Activated CD4-positive, alpha-beta T cell treated with anti-CD3 and anti-CD28 coated beads, Interleukin-2, amount 10 ng/mL, durations not matched to agents 7 days and 5 days (primary cell): ENCODE measurements around the gene ANKRD13C. TPM values are rescaled to one million over a fixed set of nuclear protein-coding genes. Genes with fewer than 3 reads are reported as not detected.
"Not testable (repeated sequence)": the region's sequence is repeated elsewhere in the genome, so short reads cannot be mapped to it uniquely, and the experiment has no call there.

Source experiments
- CTCF ChIA-PET: fragments of 350-600 bp; sonication (Branson Sonifier 250); formaldehyde crosslinking; loops from one replicate; lab custom pipeline; 2021; ENCODE audit warnings: antibody characterized with exemption; lab: Charles Lee
- POLR2A ChIA-PET: fragments of 350-600 bp; sonication (Branson Sonifier 250); formaldehyde crosslinking; loops from one replicate; lab custom pipeline; 2021; ENCODE audit warnings: antibody characterized with exemption; lab: Charles Lee
- DNase-seq: peaks from one replicate; pipeline ENCODE4 v3.0.0-alpha.2; 2020
- H3K27ac Mint-ChIP-seq: one replicate; pipeline ENCODE4 v1.8.0; 2021; ENCODE audit warnings: mild to moderate bottlenecking, moderate library complexity, mixed read lengths
- H3K27me3 Mint-ChIP-seq: one replicate; pipeline ENCODE4 v1.8.0; 2021; ENCODE audit warnings: mixed read lengths
- H3K36me3 Mint-ChIP-seq: one replicate; pipeline ENCODE4 v1.8.0; 2021; ENCODE audit warnings: low read depth, mixed read lengths
- H3K4me1 Mint-ChIP-seq: one replicate; pipeline ENCODE4 v1.8.0; 2021; ENCODE audit warnings: mixed read lengths
- H3K4me3 Mint-ChIP-seq: one replicate; pipeline ENCODE4 v1.8.0; 2021; ENCODE audit warnings: mild to moderate bottlenecking, moderate library complexity, mixed read lengths
- H3K9me3 Mint-ChIP-seq: one replicate; pipeline ENCODE4 v1.8.0; 2021; ENCODE audit warnings: mixed read lengths
- total RNA-seq, 2 experiments: library from RNA; stranded (reverse); gene quantifications; one replicate each; pipeline ENCODE4 v1.2.3, GENCODE V29; 2021

Gene ANKRD13C
- total RNA-seq, 2 experiments from 2014 or later = 19.7 to 24.6 TPM

DNA sequence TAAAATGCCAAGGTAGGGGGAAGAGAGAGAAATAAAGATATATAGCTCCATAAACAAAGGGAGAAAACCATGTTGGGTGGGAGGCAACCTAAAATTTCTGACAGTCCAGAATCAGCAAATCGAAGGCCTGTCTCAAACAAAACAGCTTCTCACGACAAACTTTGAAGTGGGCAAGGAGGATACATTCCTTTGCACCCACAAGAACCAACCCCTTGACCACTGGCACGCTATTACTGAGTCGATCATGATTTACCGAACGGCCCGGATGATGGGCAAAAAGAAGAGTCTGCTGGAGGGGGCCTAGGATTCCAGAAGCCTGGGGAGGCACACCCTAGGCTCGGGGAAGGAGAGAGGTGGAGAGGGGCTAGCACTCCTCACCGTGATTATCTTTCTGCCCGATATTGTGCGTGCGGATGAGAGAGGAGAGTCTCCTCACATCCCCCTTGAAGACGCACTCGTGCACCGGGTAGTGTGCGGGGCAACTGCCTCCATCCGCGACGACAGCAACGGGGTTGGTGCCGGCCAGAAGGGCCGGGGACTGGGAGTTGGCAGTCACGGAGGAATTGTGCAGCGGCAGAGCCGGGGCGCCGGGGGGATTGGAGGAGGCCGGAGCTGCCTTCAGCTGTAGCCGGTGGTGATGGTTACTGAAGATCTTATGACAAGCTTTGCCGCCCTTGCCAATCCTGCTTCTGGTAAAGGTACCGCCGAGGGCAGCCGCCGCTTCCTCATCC, 756 bp downstream of the ANKRD13C start:
- no peaks in the 10 kb centered on the region for H3K9me3 Mint-ChIP-seq
- peak overlapping the region; percentile 98 for H3K27ac Mint-ChIP-seq
- peaks cover 37% of the 10 kb centered on the region for H3K36me3 Mint-ChIP-seq
- ChIA-PET POLR2A (interaction anchor here (0.6 to 1.6 kb wide), 4 partner anchors 58 to 150 kb away, joined by 3 to 5 read pairs (median 4); partner anchors contain the start of genes CTH and SRSF11), CTCF (interaction anchor here (1.1 to 1.7 kb wide), 5 partner anchors 7 to 59 kb away, joined by 3 to 4 read pairs (median 3); partner anchors contain the start of gene CTH)
- DNase-seq = peak; percentile 59
- peak overlapping the region; percentile 91 for H3K4me3 Mint-ChIP-seq
- H3K27me3 Mint-ChIP-seq = no peaks in the 10 kb centered on the region
- peaks cover 43% of the 10 kb centered on the region for H3K4me1 Mint-ChIP-seq

- DNase-seq = no peak
- ChIA-PET CTCF (no interaction called here), POLR2A (interaction anchor here (1.3 to 1.6 kb wide), 2 partner anchors 132 to 149 kb away, joined by 4 read pairs; partner anchors contain the start of gene SRSF11)
- peak overlapping the region; percentile 98 for H3K27ac Mint-ChIP-seq
- H3K27me3 Mint-ChIP-seq = no peaks in the 10 kb centered on the region
- H3K9me3 Mint-ChIP-seq = no peaks in the 10 kb centered on the region
- H3K36me3 Mint-ChIP-seq = peaks cover 39% of the 10 kb centered on the region
- H3K4me1 Mint-ChIP-seq = peaks cover 47% of the 10 kb centered on the region
- H3K4me3 Mint-ChIP-seq = peak overlapping the region; percentile 91
Observed at GRCh38 chr1:70353044-70353443, 1.5 kb downstream of the ANKRD13C start.

DNA sequence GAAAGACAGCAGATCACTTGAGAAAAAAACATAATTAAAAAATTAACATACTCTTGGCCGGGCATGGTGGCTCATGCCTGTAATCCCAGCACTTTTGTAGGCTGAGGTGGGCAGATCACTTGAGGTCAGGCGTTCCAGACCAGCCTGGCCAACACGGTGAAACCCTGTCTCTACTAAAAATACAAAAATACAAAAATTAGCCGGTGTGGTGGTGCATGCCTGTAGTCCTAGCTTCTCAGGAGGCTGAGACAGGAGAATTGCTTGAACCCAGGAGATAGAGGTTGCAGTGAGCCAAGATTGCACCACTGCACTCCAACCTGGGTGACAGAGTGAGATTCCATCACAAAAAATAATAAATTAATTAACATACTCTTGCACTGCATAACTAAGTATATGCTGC, 4.7 kb downstream of the ANKRD13C start:
- H3K27me3 Mint-ChIP-seq, DNase-seq, H3K27ac Mint-ChIP-seq, POLR2A ChIA-PET, H3K4me3 Mint-ChIP-seq, H3K9me3 Mint-ChIP-seq: not testable (repeated sequence)
- Mint-ChIP-seq H3K4me1 (peaks cover 44% of the 10 kb centered on the region), H3K36me3 (peaks cover 46% of the 10 kb centered on the region)
- CTCF ChIA-PET = interaction anchor here (1.6 kb wide), 1 partner anchor 61 kb away, joined by 4 read pairs; the partner anchor contains the start of gene CTH

GRCh38 chr1:70348399-70349165, 5.9 kb downstream of the ANKRD13C start:
- ChIA-PET POLR2A (no interaction called here), CTCF (no interaction called here)
- DNase-seq = no peak
- H3K9me3 Mint-ChIP-seq = no peaks in the 10 kb centered on the region
- no peak overlapping the region for H3K27ac Mint-ChIP-seq
- H3K4me3 Mint-ChIP-seq = no peak overlapping the region
- peaks cover 42% of the 10 kb centered on the region for H3K4me1 Mint-ChIP-seq
- H3K36me3 Mint-ChIP-seq = peaks cover 47% of the 10 kb centered on the region
- H3K27me3 Mint-ChIP-seq = no peaks in the 10 kb centered on the region

- DNase-seq, H3K4me3 Mint-ChIP-seq, H3K27ac Mint-ChIP-seq, H3K4me1 Mint-ChIP-seq, H3K9me3 Mint-ChIP-seq, H3K27me3 Mint-ChIP-seq: not testable (repeated sequence)
- POLR2A ChIA-PET = interaction anchor here (0.7 kb wide), 1 partner anchor 41 kb away, joined by 6 read pairs; no protein-coding TSS in a partner anchor
- peaks cover 22% of the 10 kb centered on the region for H3K36me3 Mint-ChIP-seq
- CTCF ChIA-PET = interaction anchor here (0.7 kb wide), 2 partner anchors 12 to 108 kb away, joined by 3 to 5 read pairs; no protein-coding TSS in a partner anchor
Observed at GRCh38 chr1:70339644-70340043, 14.9 kb downstream of the ANKRD13C start.

GRCh38 chr1:70336050-70336449, 18.5 kb downstream of the ANKRD13C start:
- peaks cover 23% of the 10 kb centered on the region for H3K36me3 Mint-ChIP-seq
- H3K9me3 Mint-ChIP-seq = no peaks in the 10 kb centered on the region
- no peak overlapping the region for H3K4me3 Mint-ChIP-seq
- POLR2A ChIA-PET = no interaction called here
- CTCF ChIA-PET = no interaction called here
- H3K4me1 Mint-ChIP-seq = peaks cover 6% of the 10 kb centered on the region
- no peak for DNase-seq
- no peaks in the 10 kb centered on the region for H3K27me3 Mint-ChIP-seq
- H3K27ac Mint-ChIP-seq = no peak overlapping the region

- H3K9me3 Mint-ChIP-seq = no peaks in the 10 kb centered on the region
- H3K36me3 Mint-ChIP-seq = peaks cover 26% of the 10 kb centered on the region
- ChIA-PET CTCF (no interaction called here), POLR2A (no interaction called here)
- H3K4me1 Mint-ChIP-seq = peaks cover 9% of the 10 kb centered on the region
- no peaks in the 10 kb centered on the region for H3K27me3 Mint-ChIP-seq
- no peak for DNase-seq
- H3K27ac Mint-ChIP-seq = no peak overlapping the region
- no peak overlapping the region for H3K4me3 Mint-ChIP-seq
Observed at GRCh38 chr1:70334436-70334835, 20.1 kb downstream of the ANKRD13C start.

GRCh38 chr1:70333245-70333644, 21.3 kb downstream of the ANKRD13C start:
- Mint-ChIP-seq H3K27me3 (no peaks in the 10 kb centered on the region), H3K36me3 (peaks cover 22% of the 10 kb centered on the region), H3K4me1 (peaks cover 9% of the 10 kb centered on the region), H3K27ac (no peak overlapping the region), H3K9me3 (no peaks in the 10 kb centered on the region), H3K4me3 (no peak overlapping the region)
- no peak for DNase-seq
- ChIA-PET POLR2A (no interaction called here), CTCF (no interaction called here)

DNA sequence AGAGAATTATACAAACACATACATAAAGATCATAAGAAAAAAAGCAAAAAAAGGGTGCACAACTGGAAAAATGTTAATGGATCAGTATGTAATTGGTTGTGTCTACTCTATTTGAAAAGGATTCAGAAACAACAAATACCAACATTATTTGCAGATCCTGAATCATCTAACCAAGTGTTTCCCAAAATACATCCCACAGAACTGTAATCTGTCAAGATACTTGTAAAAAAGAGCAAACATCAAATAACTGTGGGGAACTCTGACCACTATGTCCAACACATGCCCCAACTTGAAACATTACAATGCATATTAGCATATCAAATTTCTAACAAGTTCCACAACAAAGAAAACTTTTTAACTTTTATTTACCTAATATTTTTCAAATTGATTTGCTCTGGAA, 22.6 kb downstream of the ANKRD13C start:
- H3K36me3 Mint-ChIP-seq = peaks cover 14% of the 10 kb centered on the region
- CTCF ChIA-PET = no interaction called here
- H3K27me3 Mint-ChIP-seq = no peaks in the 10 kb centered on the region
- no peak overlapping the region for H3K27ac Mint-ChIP-seq
- POLR2A ChIA-PET = no interaction called here
- no peak for DNase-seq
- H3K4me3 Mint-ChIP-seq = no peak overlapping the region
- no peaks in the 10 kb centered on the region for H3K9me3 Mint-ChIP-seq
- peaks cover 10% of the 10 kb centered on the region for H3K4me1 Mint-ChIP-seq

GRCh38 chr1:70327306-70328076, 27.0 kb downstream of the ANKRD13C start:
- no peaks in the 10 kb centered on the region for H3K9me3 Mint-ChIP-seq
- peaks cover 13% of the 10 kb centered on the region for H3K36me3 Mint-ChIP-seq
- H3K4me1 Mint-ChIP-seq = peaks cover 5% of the 10 kb centered on the region
- ChIA-PET CTCF (no interaction called here), POLR2A (no interaction called here)
- H3K27ac Mint-ChIP-seq = no peak overlapping the region
- H3K27me3 Mint-ChIP-seq = no peaks in the 10 kb centered on the region
- H3K4me3 Mint-ChIP-seq = no peak overlapping the region
- DNase-seq = no peak

DNA sequence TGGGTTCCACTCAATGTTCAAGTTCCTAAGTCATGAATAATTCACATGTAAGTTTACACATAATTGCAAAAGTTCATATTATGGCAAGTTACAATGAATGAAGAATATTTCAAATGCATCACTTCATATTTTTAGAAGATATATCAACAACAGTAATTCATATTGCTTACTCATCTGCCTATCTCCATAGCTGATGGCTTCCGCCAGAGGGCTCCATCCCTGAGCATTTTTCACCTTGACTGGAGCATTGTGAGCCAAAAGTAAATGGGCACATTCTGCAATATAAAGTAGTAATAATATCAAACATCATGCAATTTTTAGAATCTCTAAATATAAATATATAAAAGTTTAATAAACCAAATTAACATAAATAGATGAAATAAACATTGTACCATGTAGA, 29.8 kb downstream of the ANKRD13C start:
- H3K27me3 Mint-ChIP-seq = no peaks in the 10 kb centered on the region
- H3K9me3 Mint-ChIP-seq = no peaks in the 10 kb centered on the region
- ChIA-PET POLR2A (no interaction called here), CTCF (no interaction called here)
- no peak for DNase-seq
- H3K36me3 Mint-ChIP-seq = peaks cover 12% of the 10 kb centered on the region
- peaks cover 5% of the 10 kb centered on the region for H3K4me1 Mint-ChIP-seq
- H3K27ac Mint-ChIP-seq = no peak overlapping the region
- no peak overlapping the region for H3K4me3 Mint-ChIP-seq

- no peak overlapping the region for H3K4me3 Mint-ChIP-seq
- ChIA-PET POLR2A (no interaction called here), CTCF (interaction anchor here (0.8 to 1.0 kb wide), 2 partner anchors 35 to 91 kb away, joined by 3 read pairs; partner anchors contain the start of genes ANKRD13C and CTH)
- no peaks in the 10 kb centered on the region for H3K27me3 Mint-ChIP-seq
- peaks cover 13% of the 10 kb centered on the region for H3K36me3 Mint-ChIP-seq
- no peak overlapping the region for H3K27ac Mint-ChIP-seq
- no peaks in the 10 kb centered on the region for H3K9me3 Mint-ChIP-seq
- no peak for DNase-seq
- H3K4me1 Mint-ChIP-seq = peaks cover 10% of the 10 kb centered on the region
Observed at GRCh38 chr1:70319750-70320149, 34.8 kb downstream of the ANKRD13C start.
